Measurements from ENCODE around the gene COL6A3. TPM values are rescaled to one million over a fixed set of nuclear protein-coding genes. Genes with fewer than 3 reads are reported as not detected.

Gene COL6A3
- total and polyA plus RNA-seq, 9 of the 15 experiments (the other 6 are each of a cell fraction or from before 2014, with no cell fraction given) = 0.07 to 4.1 (median 1.5) TPM

- H3K9me1 ChIP-seq (ENCODE audit: control insufficient read depth, insufficient read depth, low read length) = no peaks in the 10 kb centered on the region
- no peaks in the 10 kb centered on the region for H3K4me1 ChIP-seq (replicated peaks in 1 of 2; ENCODE audit: control insufficient read depth in 2 of 2, insufficient read depth in 2 of 2, low read length in 2 of 2)
- no TSS peak for BruUV-seq (replicated peaks)
- H3K4me2 ChIP-seq (ENCODE audit: insufficient read depth, low read length) = no peak overlapping the region
- intact Hi-C loops (cut with micrococcal nuclease) (no loop called here), in situ Hi-C loops (cut with MboI) (no loop called here)
- TF ChIP-seq TRIM28 (IDR thresholded peaks at IDR 0.05) (no peak), ZNF778 (CRISPR knock-in tag; IDR thresholded peaks at IDR 0.05) (no peak), CGGBP1 (CRISPR knock-in tag; IDR thresholded peaks at IDR 0.05) (no peak), ZNF449 (CRISPR knock-in tag; IDR thresholded peaks at IDR 0.05) (no peak), ARNT (IDR thresholded peaks at IDR 0.05) (no peak), ZNF717 (CRISPR knock-in tag; IDR thresholded peaks at IDR 0.05) (no peak), FOSL1 (tag; conservative IDR thresholded peaks at IDR 0.05) (no peak), SUPT5H (IDR thresholded peaks at IDR 0.05) (no peak)
- 6% methylated on average over 5 of the region's 5 CpGs for whole genome bisulfite sequencing (ENCODE audit: insufficient coverage, low coverage, missing lambda C conversion rate)
- no peaks in the 10 kb centered on the region for H3K79me2 ChIP-seq (ENCODE audit: control insufficient read depth, insufficient read depth, low read length)
- H3K27ac ChIP-seq (ENCODE audit: extremely low read depth, low read depth, low read length) = no peak overlapping the region
- no peak overlapping the region for H3K9ac ChIP-seq (ENCODE audit: insufficient read depth in 1 of 2, low read depth in 2 of 2, low read length in 2 of 2)
- CTCF ChIA-PET (ENCODE audit: low intra/inter-chr PET ratio) = no interaction called here
- FAIRE-seq (no peak), ATAC-seq (no peak), DNase-seq (ENCODE audit: extremely low read depth in 1 of 4, low spot score in 3 of 4) (no peak)
- no peaks in the 10 kb centered on the region for H3K9me3 ChIP-seq (replicated peaks; ENCODE audit: control insufficient read depth, insufficient read depth, low read depth, low read length)
- peaks cover 0 to 10% of the 10 kb centered on the region in 2 experiments; a peak in 2 of 5 replicates for H3K27me3 ChIP-seq (ENCODE audit: control insufficient read depth in 2 of 2, insufficient read depth in 2 of 2, low read length in 2 of 2)
- no peak overlapping the region for H2AFZ ChIP-seq (ENCODE audit: low read depth, low read length)
- H3K36me3 ChIP-seq (ENCODE audit: control insufficient read depth, insufficient read depth, low read length) = no peaks in the 10 kb centered on the region
- no peak overlapping the region for H3K4me3 ChIP-seq
- POLR2A ChIA-PET = interaction anchor here (0.8 kb wide), 1 partner anchor 68 kb away, joined by 3 read pairs; no protein-coding TSS in a partner anchor
- H4K20me1 ChIP-seq (replicated peaks; ENCODE audit: control insufficient read depth, insufficient read depth, low read length) = no peaks in the 10 kb centered on the region
Measured at GRCh38 chr2:237406371-237406895, 7.5 kb downstream of the COL6A3 start.

Measured in K562 (cell line).